ENCODE measurements around the gene GAB4. TPM values are rescaled to one million over a fixed set of nuclear protein-coding genes. Genes with fewer than 3 reads are reported as not detected.

Gene GAB4
- total and polyA plus RNA-seq, 2 experiments from 2014 or later = not detected

GRCh38 chr22:16958475-16958874, 49.5 kb downstream of the GAB4 start:
- no peak for DNase-seq (ENCODE audit: low read depth in 1 of 2, low spot score in 1 of 2)

GRCh38 chr22:16957781-16958180, 50.2 kb downstream of the GAB4 start:
- no peak for DNase-seq (ENCODE audit: low read depth in 1 of 2, low spot score in 1 of 2)

More at GRCh38 chr22:16958475-16958874, 49.5 kb downstream of the GAB4 start:
- H3K4me1 ChIP-seq (ENCODE audit: low read depth) = no peaks in the 10 kb centered on the region
- no peaks in the 10 kb centered on the region for H3K9me3 ChIP-seq (ENCODE audit: low read depth)
- H3K36me3 ChIP-seq = no peaks in the 10 kb centered on the region
- no peak overlapping the region for H3K27ac ChIP-seq
- no peak for TF ChIP-seq CTCF (IDR thresholded peaks at IDR 0.05; ENCODE audit: low read depth, low read length)
- no peak overlapping the region for H3K4me3 ChIP-seq
- no peaks in the 10 kb centered on the region for H3K27me3 ChIP-seq

GRCh38 chr22:16956290-16956689, 51.7 kb downstream of the GAB4 start:
- TF ChIP-seq CTCF (IDR thresholded peaks at IDR 0.05; ENCODE audit: low read depth, low read length) = no peak
- Histone ChIP-seq H3K36me3 (no peaks in the 10 kb centered on the region), H3K4me1 (ENCODE audit: low read depth) (no peaks in the 10 kb centered on the region), H3K27ac (no peak overlapping the region), H3K9me3 (ENCODE audit: low read depth) (no peaks in the 10 kb centered on the region), H3K27me3 (no peaks in the 10 kb centered on the region), H3K4me3 (no peak overlapping the region)
- DNase-seq (ENCODE audit: low read depth in 1 of 2, low spot score in 1 of 2) = no peak

More at GRCh38 chr22:16957781-16958180, 50.2 kb downstream of the GAB4 start:
- no peak overlapping the region for H3K27ac ChIP-seq
- no peaks in the 10 kb centered on the region for H3K4me1 ChIP-seq (ENCODE audit: low read depth)
- H3K4me3 ChIP-seq = no peak overlapping the region
- no peaks in the 10 kb centered on the region for H3K27me3 ChIP-seq
- H3K9me3 ChIP-seq (ENCODE audit: low read depth) = no peaks in the 10 kb centered on the region
- H3K36me3 ChIP-seq = no peaks in the 10 kb centered on the region
- TF ChIP-seq CTCF (IDR thresholded peaks at IDR 0.05; ENCODE audit: low read depth, low read length) = no peak

- DNase-seq (ENCODE audit: low read depth in 1 of 2, low spot score in 1 of 2) = no peak
- Histone ChIP-seq H3K4me1 (ENCODE audit: low read depth) (no peaks in the 10 kb centered on the region), H3K27ac (no peak overlapping the region), H3K4me3 (no peak overlapping the region), H3K27me3 (no peaks in the 10 kb centered on the region), H3K36me3 (no peaks in the 10 kb centered on the region), H3K9me3 (ENCODE audit: low read depth) (no peaks in the 10 kb centered on the region)
- no peak for TF ChIP-seq CTCF (IDR thresholded peaks at IDR 0.05; ENCODE audit: low read depth, low read length)
Observed at GRCh38 chr22:16955678-16956210, 52.3 kb downstream of the GAB4 start.

- Histone ChIP-seq H3K4me3 (no peak overlapping the region), H3K4me1 (ENCODE audit: low read depth) (no peaks in the 10 kb centered on the region), H3K27ac (no peak overlapping the region), H3K27me3 (no peaks in the 10 kb centered on the region), H3K36me3 (no peaks in the 10 kb centered on the region), H3K9me3 (ENCODE audit: low read depth) (no peaks in the 10 kb centered on the region)
- DNase-seq (ENCODE audit: low read depth in 1 of 2, low spot score in 1 of 2) = no peak
- no peak for TF ChIP-seq CTCF (IDR thresholded peaks at IDR 0.05; ENCODE audit: low read depth, low read length)
Observed at GRCh38 chr22:16955081-16955480, 52.9 kb downstream of the GAB4 start.

- Histone ChIP-seq H3K27ac (no peak overlapping the region), H3K9me3 (ENCODE audit: low read depth) (no peaks in the 10 kb centered on the region), H3K4me3 (no peak overlapping the region), H3K36me3 (no peaks in the 10 kb centered on the region), H3K4me1 (ENCODE audit: low read depth) (no peaks in the 10 kb centered on the region), H3K27me3 (no peaks in the 10 kb centered on the region)
- DNase-seq (ENCODE audit: low read depth in 1 of 2, low spot score in 1 of 2) = no peak
- no peak for TF ChIP-seq CTCF (IDR thresholded peaks at IDR 0.05; ENCODE audit: low read depth, low read length)
Observed at GRCh38 chr22:16954060-16954403, 54.0 kb downstream of the GAB4 start.

Data from cardiac muscle cell (in vitro differentiated cells and primary cell).